HL-60 (cell line): ENCODE measurements around the gene RNASE7.

Experiments
- DNase-seq, 2 experiments: peaks; one replicate each; pipeline ENCODE4 v3.0.0-alpha.2; 2010 to 2020; ENCODE audit warnings: low read depth in 1 of 2, low spot score in 1 of 2
- H3K27ac ChIP-seq: fragments of 250-450 bp; sonication (Bioruptor Pico); replicated peaks from 2 replicates; pipeline ENCODE4 v1.5.1; 2020; ENCODE audit warnings: mild to moderate bottlenecking, moderate library complexity
- H3K27me3 ChIP-seq: fragments of 250-450 bp; sonication (Bioruptor Pico); 2 replicates; pipeline ENCODE4 v1.5.1; 2021; ENCODE audit warnings: mild to moderate bottlenecking, moderate library complexity; ENCODE audit not compliant: insufficient read depth, poor library complexity, severe bottlenecking
- H3K4me3 ChIP-seq: replicated peaks from 2 replicates; pipeline ENCODE4 v1.5.1; 2011; ENCODE audit warnings: mild to moderate bottlenecking, control low read depth, low read length; ENCODE audit not compliant: insufficient read depth
- CTCF ChIP-seq: IDR thresholded peaks from one replicate; pipeline ENCODE4 v1.5.1; 2011; ENCODE audit warnings: low read length, control low read depth, inconsistent platforms; ENCODE audit not compliant: insufficient read depth
- GABPA ChIP-seq: IDR thresholded peaks from 2 replicates; pipeline ENCODE4 v1.6.1; 2012; ENCODE audit warnings: low read depth
- POLR2AphosphoS5 ChIP-seq: IDR thresholded peaks from 2 replicates; pipeline ENCODE4 v1.6.1; 2012; ENCODE audit warnings: low read depth
- SPI1 ChIP-seq: IDR thresholded peaks from 2 replicates; pipeline ENCODE4 v1.6.1; 2012; ENCODE audit warnings: low read depth, mild to moderate bottlenecking, borderline replicate concordance
- TF ChIP-seq, protein P1 (sequence below): IDR thresholded peaks from 2 replicates; pipeline ENCODE4 v1.6.1; 2012; ENCODE audit warnings: low read depth; ENCODE audit not compliant: insufficient replicate concordance

RNASE7 gene

DNA sequence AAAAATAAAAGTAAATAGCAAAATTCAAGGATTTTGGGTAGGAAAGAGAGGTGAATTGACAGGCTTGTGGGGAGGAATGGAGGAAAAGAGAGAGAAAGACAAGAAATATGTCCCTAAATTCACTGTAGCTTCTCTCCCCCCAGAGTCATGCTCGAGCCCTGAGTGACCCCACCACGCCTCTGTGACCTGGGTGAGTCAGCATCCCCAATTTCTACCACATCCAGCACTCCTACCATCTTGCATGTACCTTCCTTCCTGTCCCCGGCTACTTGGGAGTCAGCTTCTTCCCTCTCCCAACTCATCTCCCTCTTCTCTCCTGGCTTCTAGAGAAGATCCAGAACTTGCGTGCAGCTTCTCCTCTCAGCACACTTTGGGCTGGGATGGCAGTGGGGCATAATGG lies 46.5 kb downstream of the RNASE7 start:
- Histone ChIP-seq H3K27ac (no peak overlapping the region), H3K27me3 (no peaks in the 10 kb centered on the region), H3K4me3 (no peak overlapping the region)
- TF ChIP-seq CTCF (no peak), GABPA (no peak), SPI1 (no peak), POLR2AphosphoS5 (no peak)
- TF ChIP-seq, protein P1, sequence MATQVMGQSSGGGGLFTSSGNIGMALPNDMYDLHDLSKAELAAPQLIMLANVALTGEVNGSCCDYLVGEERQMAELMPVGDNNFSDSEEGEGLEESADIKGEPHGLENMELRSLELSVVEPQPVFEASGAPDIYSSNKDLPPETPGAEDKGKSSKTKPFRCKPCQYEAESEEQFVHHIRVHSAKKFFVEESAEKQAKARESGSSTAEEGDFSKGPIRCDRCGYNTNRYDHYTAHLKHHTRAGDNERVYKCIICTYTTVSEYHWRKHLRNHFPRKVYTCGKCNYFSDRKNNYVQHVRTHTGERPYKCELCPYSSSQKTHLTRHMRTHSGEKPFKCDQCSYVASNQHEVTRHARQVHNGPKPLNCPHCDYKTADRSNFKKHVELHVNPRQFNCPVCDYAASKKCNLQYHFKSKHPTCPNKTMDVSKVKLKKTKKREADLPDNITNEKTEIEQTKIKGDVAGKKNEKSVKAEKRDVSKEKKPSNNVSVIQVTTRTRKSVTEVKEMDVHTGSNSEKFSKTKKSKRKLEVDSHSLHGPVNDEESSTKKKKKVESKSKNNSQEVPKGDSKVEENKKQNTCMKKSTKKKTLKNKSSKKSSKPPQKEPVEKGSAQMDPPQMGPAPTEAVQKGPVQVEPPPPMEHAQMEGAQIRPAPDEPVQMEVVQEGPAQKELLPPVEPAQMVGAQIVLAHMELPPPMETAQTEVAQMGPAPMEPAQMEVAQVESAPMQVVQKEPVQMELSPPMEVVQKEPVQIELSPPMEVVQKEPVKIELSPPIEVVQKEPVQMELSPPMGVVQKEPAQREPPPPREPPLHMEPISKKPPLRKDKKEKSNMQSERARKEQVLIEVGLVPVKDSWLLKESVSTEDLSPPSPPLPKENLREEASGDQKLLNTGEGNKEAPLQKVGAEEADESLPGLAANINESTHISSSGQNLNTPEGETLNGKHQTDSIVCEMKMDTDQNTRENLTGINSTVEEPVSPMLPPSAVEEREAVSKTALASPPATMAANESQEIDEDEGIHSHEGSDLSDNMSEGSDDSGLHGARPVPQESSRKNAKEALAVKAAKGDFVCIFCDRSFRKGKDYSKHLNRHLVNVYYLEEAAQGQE: no peak
- DNase-seq: no peak

DNA sequence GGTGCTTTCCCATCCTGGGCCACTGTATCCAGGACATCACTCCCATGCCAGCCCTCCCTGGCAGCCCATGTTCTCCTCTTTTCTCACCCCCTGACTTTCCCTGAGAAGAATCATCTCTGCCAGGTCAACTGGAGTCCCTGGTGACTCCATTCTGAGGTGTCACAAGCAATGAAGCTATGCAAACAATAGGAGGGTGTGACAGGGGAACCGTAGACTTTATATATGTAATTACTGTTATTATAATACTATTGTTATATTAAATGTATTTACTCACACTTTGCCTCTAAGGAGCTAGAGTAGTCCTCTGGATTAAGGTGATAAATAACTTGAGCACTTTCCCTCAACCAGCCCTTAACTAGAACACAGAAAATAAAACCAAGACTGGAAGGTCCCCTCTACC lies 47.1 kb downstream of the RNASE7 start:
- H3K27ac ChIP-seq: no peak overlapping the region
- no peak for DNase-seq
- H3K4me3 ChIP-seq: no peak overlapping the region
- H3K27me3 ChIP-seq: no peaks in the 10 kb centered on the region
- TF ChIP-seq GABPA: no peak
- TF ChIP-seq, protein P1: no peak

DNA sequence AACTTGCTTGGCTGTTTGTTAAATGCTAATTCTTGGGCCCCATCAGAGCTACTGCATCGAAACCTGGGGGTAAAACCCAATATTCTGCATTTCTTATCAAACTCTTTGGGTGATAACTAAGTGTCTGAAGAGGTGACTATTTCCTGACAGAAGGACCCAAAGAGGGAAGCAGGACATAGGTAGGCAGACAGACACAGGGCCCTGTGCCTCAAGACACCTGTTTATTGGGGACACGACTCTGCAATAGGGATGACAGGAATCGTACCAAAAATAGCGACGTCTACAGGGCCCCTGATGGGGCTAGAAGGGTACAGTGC lies 47.7 kb downstream of the RNASE7 start:
- Histone ChIP-seq H3K27ac (no peak overlapping the region), H3K27me3 (no peaks in the 10 kb centered on the region), H3K4me3 (no peak overlapping the region)
- no peak for DNase-seq
- TF ChIP-seq GABPA: no peak
- no peak for TF ChIP-seq SPI1

- no peaks in the 10 kb centered on the region for H3K27me3 ChIP-seq
- TF ChIP-seq SPI1 (no peak), POLR2AphosphoS5 (peak; percentile 26; the same call in 1 of the 2 replicates), CTCF (no peak)
- TF ChIP-seq, protein P1: no peak
- no peak overlapping the region for H3K4me3 ChIP-seq
- H3K27ac ChIP-seq: no peak overlapping the region
- DNase-seq: peak in 1 of 2 experiments; percentile 41
These were observed 48.2 kb downstream of the RNASE7 start for GRCh38 chr14:21090194-21090939.
